ENCODE data around the gene ITSN1. TPM values are rescaled to one million over a fixed set of nuclear protein-coding genes. Genes with fewer than 3 reads are reported as not detected.

Gene ITSN1
- total RNA-seq, 4 donors from 2014 or later = 37.0 to 123 (median 61.1) TPM

GRCh38 chr21:33896691-33897090 lies 254.4 kb downstream of the ITSN1 start:
- no peak for DNase-seq
- Histone ChIP-seq H3K9me3 (no peaks in the 10 kb centered on the region), H3K4me3 (no peak overlapping the region), H3K27me3 (no peaks in the 10 kb centered on the region), H3K27ac (no peak overlapping the region), H3K36me3 (no peaks in the 10 kb centered on the region), H3K4me1 (peaks cover 0 to 14% (median 9%) of the 10 kb centered on the region in 4 donors)
- TF ChIP-seq POLR2AphosphoS5 (IDR thresholded peaks at IDR 0.05) (no peak), POLR2A (IDR thresholded peaks at IDR 0.05) (no peak), CTCF (IDR thresholded peaks at IDR 0.05) (no peak), EP300 (IDR thresholded peaks at IDR 0.05; ENCODE audit: low read depth) (no peak)
- in situ Hi-C loops (cut with MboI; ENCODE audit: low pct_ligation_motif_present in 1 of 4, low pct_unique_long_range_greater_than_20kb in 1 of 4, low sequenced_read_pairs in 3 of 4) = loop anchor here in 1 of 4 donors (25.0 kb wide), 1 partner anchor 234 kb away; no protein-coding TSS in a partner anchor
- 72 to 93% methylated on average over 4 to 6 of the region's 6 CpGs for WGBS, 2 donors (ENCODE audit: low coverage in 1 of 2)
- intact Hi-C loops (cut with DNase I; ENCODE audit: low total_unique reads) = no loop called here

GRCh38 chr21:33897098-33897497 lies 254.8 kb downstream of the ITSN1 start:
- H3K9me3 ChIP-seq = no peaks in the 10 kb centered on the region
- no peaks in the 10 kb centered on the region for H3K36me3 ChIP-seq
- peaks cover 0 to 14% (median 9%) of the 10 kb centered on the region in 4 donors for H3K4me1 ChIP-seq
- TF ChIP-seq POLR2A (IDR thresholded peaks at IDR 0.05) (no peak), EP300 (IDR thresholded peaks at IDR 0.05; ENCODE audit: low read depth) (no peak), POLR2AphosphoS5 (IDR thresholded peaks at IDR 0.05) (no peak), CTCF (IDR thresholded peaks at IDR 0.05) (no peak)
- DNase-seq = no peak
- intact Hi-C loops (cut with DNase I; ENCODE audit: low total_unique reads) (no loop called here), in situ Hi-C loops (cut with MboI; ENCODE audit: low pct_ligation_motif_present in 1 of 4, low pct_unique_long_range_greater_than_20kb in 1 of 4, low sequenced_read_pairs in 3 of 4) (loop anchor here in 1 of 4 donors (25.0 kb wide), 1 partner anchor 235 kb away; no protein-coding TSS in a partner anchor)
- 84 to 91% methylated on average over 4 to 5 of the region's 5 CpGs for WGBS, 2 donors (ENCODE audit: low coverage in 1 of 2)
- no peak overlapping the region for H3K4me3 ChIP-seq
- no peak overlapping the region for H3K27ac ChIP-seq
- no peaks in the 10 kb centered on the region for H3K27me3 ChIP-seq

GRCh38 chr21:33897739-33898138 lies 255.4 kb downstream of the ITSN1 start:
- in situ Hi-C loops (cut with MboI; ENCODE audit: low pct_ligation_motif_present in 1 of 4, low pct_unique_long_range_greater_than_20kb in 1 of 4, low sequenced_read_pairs in 3 of 4) (loop anchor here in 1 of 4 donors (25.0 kb wide), 1 partner anchor 235 kb away; no protein-coding TSS in a partner anchor), intact Hi-C loops (cut with DNase I; ENCODE audit: low total_unique reads) (no loop called here)
- no peak for DNase-seq
- no peaks in the 10 kb centered on the region for H3K36me3 ChIP-seq
- no peak overlapping the region for H3K27ac ChIP-seq
- H3K4me3 ChIP-seq = no peak overlapping the region
- TF ChIP-seq POLR2A (IDR thresholded peaks at IDR 0.05) (no peak), EP300 (IDR thresholded peaks at IDR 0.05; ENCODE audit: low read depth) (no peak), POLR2AphosphoS5 (IDR thresholded peaks at IDR 0.05) (no peak), CTCF (IDR thresholded peaks at IDR 0.05) (no peak)
- peaks cover 0 to 14% (median 9%) of the 10 kb centered on the region in 4 donors for H3K4me1 ChIP-seq
- H3K27me3 ChIP-seq = no peaks in the 10 kb centered on the region
- H3K9me3 ChIP-seq = no peaks in the 10 kb centered on the region
- WGBS, 2 donors (ENCODE audit: low coverage in 1 of 2) = 84 to 96% methylated on average over 3 of the region's 3 CpGs

- Histone ChIP-seq H3K27me3 (no peaks in the 10 kb centered on the region), H3K27ac (no peak overlapping the region), H3K4me1 (peaks cover 0 to 14% (median 9%) of the 10 kb centered on the region in 4 donors), H3K4me3 (no peak overlapping the region), H3K36me3 (peaks cover 0 to 2% (median under 1%) of the 10 kb centered on the region in 4 donors), H3K9me3 (no peaks in the 10 kb centered on the region)
- DNase-seq = no peak
- in situ Hi-C loops (cut with MboI; ENCODE audit: low pct_ligation_motif_present in 1 of 4, low pct_unique_long_range_greater_than_20kb in 1 of 4, low sequenced_read_pairs in 3 of 4) (loop anchor here in 1 of 4 donors (25.0 kb wide), 1 partner anchor 236 kb away; no protein-coding TSS in a partner anchor), intact Hi-C loops (cut with DNase I; ENCODE audit: low total_unique reads) (no loop called here)
- 94% methylated on average over 3 of the region's 3 CpGs; no CpG with 5 or more reads in 1 of the 2 donors for WGBS, 2 donors (ENCODE audit: low coverage in 1 of 2)
- TF ChIP-seq POLR2A (IDR thresholded peaks at IDR 0.05) = no peak
- TF ChIP-seq EP300 (IDR thresholded peaks at IDR 0.05; ENCODE audit: low read depth) = no peak
- no peak for TF ChIP-seq CTCF (IDR thresholded peaks at IDR 0.05)
- TF ChIP-seq POLR2AphosphoS5 (IDR thresholded peaks at IDR 0.05) = no peak
These were observed 256.3 kb downstream of the ITSN1 start for GRCh38 chr21:33898586-33898985.
